GM10266 (cell line): ENCODE results near the gene SNED1.

Experiments used
- DNase-seq: peaks from one replicate; pipeline ENCODE4 v3.0.0; 2012; ENCODE audit errors: extremely low spot score
- CTCF ChIP-seq: IDR thresholded peaks from 2 replicates; pipeline ENCODE4 v1.5.1; 2012; ENCODE audit warnings: mild to moderate bottlenecking, low read depth; ENCODE audit not compliant: control insufficient read depth, insufficient read depth; ENCODE audit errors: missing control alignments

Gene SNED1

GRCh38 chr2:241140445-241140840, 142.0 kb downstream of the SNED1 start:
- TF ChIP-seq CTCF: no peak
- no peak for DNase-seq

GRCh38 chr2:241141214-241141770, 142.9 kb downstream of the SNED1 start:
- no peak for DNase-seq
- no peak for TF ChIP-seq CTCF

DNA sequence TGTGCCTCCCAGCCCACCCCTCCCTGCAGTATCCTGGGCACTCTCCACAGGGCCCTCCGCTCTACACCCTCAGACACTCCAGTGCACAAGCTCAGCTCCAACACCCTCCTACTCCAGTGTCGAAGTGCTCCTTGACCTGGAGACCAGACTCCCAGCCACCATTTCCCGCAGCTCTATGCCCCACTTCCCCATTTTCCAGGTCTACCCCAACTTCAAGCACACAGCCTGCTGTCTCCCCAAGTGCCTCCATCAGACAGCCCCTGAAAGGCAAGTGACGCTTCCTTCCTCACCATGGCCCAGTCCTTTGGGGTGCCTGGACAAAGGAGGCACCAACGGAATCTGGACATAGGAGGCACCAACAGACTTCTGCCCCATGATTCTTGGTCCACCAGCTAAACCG, 143.6 kb downstream of the SNED1 start:
- DNase-seq: no peak
- no peak for TF ChIP-seq CTCF

GRCh38 chr2:241142593-241142992, 144.2 kb downstream of the SNED1 start:
- no peak for TF ChIP-seq CTCF

More at GRCh38 chr2:241142593-241142992, 144.2 kb downstream of the SNED1 start:
- no peak for DNase-seq
